A673 (cell line): ENCODE data around the gene ZFAND5. TPM values are rescaled to one million over a fixed set of nuclear protein-coding genes. Genes with fewer than 3 reads are reported as not detected.

Experiments used
- BruUV-seq: library from RNA; stranded (reverse); fragments of 400-500 nt; replicated peaks from 2 replicates; lab custom pipeline; 2021; lab: Mats Ljungman, UMichigan
- CTCF ChIA-PET: fragments of 300-600 bp; sonication (Branson Sonifier 250); formaldehyde crosslinking; loops from one replicate; lab custom pipeline; 2022; ENCODE audit warnings: antibody characterized with exemption; lab: Charles Lee
- POLR2A ChIA-PET: fragments of 300-600 bp; sonication (Branson Sonifier 250); formaldehyde crosslinking; loops from one replicate; lab custom pipeline; 2022; ENCODE audit warnings: antibody characterized with exemption; ENCODE audit not compliant: low non-redundant PET; lab: Charles Lee
- DNase-seq: peaks from one replicate; pipeline ENCODE4 v3.0.0-alpha.2; 2015; ENCODE audit warnings: low spot score
- H3K27ac ChIP-seq: fragments of 200-600 bp; sonication (generic); 2 replicates; pipeline ENCODE4 v1.5.1; 2016; ENCODE audit warnings: mixed run types, low read depth, mild to moderate bottlenecking, mixed read lengths, antibody characterized with exemption, low read length; ENCODE audit not compliant: poor library complexity, severe bottlenecking
- H3K27me3 ChIP-seq: fragments of 200-600 bp; sonication (generic); replicated peaks from 2 replicates; pipeline ENCODE4 v1.6.1; 2017; ENCODE audit warnings: mixed run types, low read depth, mild to moderate bottlenecking, mixed read lengths, antibody characterized with exemption, low read length; ENCODE audit not compliant: insufficient read depth, poor library complexity
- H3K36me3 ChIP-seq: fragments of 200-600 bp; sonication (generic); 2 replicates; pipeline ENCODE4 v1.6.1; 2016; ENCODE audit warnings: mixed run types, mild to moderate bottlenecking, mixed read lengths, antibody characterized with exemption, low read length; ENCODE audit not compliant: insufficient read depth, poor library complexity, severe bottlenecking
- H3K4me1 ChIP-seq: fragments of 200-600 bp; sonication (generic); 2 replicates; pipeline ENCODE4 v1.6.1; 2017; ENCODE audit warnings: mixed run types, mild to moderate bottlenecking, mixed read lengths, antibody characterized with exemption, low read length; ENCODE audit not compliant: insufficient read depth, poor library complexity, severe bottlenecking
- H3K4me3 ChIP-seq: fragments of 200-600 bp; sonication (generic); 2 replicates; pipeline ENCODE4 v1.5.1; 2016; ENCODE audit warnings: low read depth, mixed run types, mild to moderate bottlenecking, mixed read lengths, low read length; ENCODE audit not compliant: poor library complexity, severe bottlenecking
- H3K9me3 ChIP-seq: fragments of 200-600 bp; sonication (generic); 2 replicates; pipeline ENCODE4 v1.6.1; 2016; ENCODE audit warnings: mixed run types, low read depth, mild to moderate bottlenecking, mixed read lengths, antibody characterized with exemption, low read length; ENCODE audit not compliant: poor library complexity, severe bottlenecking
- CTCF ChIP-seq: fragments of 300-800, 200-600 bp; sonication (generic); conservative IDR thresholded peaks from 2 replicates; pipeline ENCODE4 v1.5.1; 2017; ENCODE audit warnings: low read depth, mild to moderate bottlenecking, antibody characterized with exemption, low read length, moderate library complexity, mixed read lengths
- EZH2 ChIP-seq: fragments of 200-600 bp; sonication (generic); IDR thresholded peaks from 2 replicates; pipeline ENCODE4 v1.6.1; 2017; ENCODE audit warnings: borderline replicate concordance, low read depth, mild to moderate bottlenecking, mixed read lengths, antibody characterized with exemption, low read length; ENCODE audit not compliant: poor library complexity, severe bottlenecking
- intact Hi-C: fragments of 100-400 bp; cut with micrococcal nuclease; formaldehyde crosslinking; loops from one replicate; pipeline ENCODE4 v1.10.0; 2022; ENCODE audit not compliant: unreplicated experiment
- total RNA-seq: library from RNA; stranded (reverse); gene quantifications from 2 replicates; pipeline ENCODE4 v1.2.3, GENCODE V29; 2021

ZFAND5 gene
- total RNA-seq, 1 experiment from 2014 or later: 194 TPM

DNA sequence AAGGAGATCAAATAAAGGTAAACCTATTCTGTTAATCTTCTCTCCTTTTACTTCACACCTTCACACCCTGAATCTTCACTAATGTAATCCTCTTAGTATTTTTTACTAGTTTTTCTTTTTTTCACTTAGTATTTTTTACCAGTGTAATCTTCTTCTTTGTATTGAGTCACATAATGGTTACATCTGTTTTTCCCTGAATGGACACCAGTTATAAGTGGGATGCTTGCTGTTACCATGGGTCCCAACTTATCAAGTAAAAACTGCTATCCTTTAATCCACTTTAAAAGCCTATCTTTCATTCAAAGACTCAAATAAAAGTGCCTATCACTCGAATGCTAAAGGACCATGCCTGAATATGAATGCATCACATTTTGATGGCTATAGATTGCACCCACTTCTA, 15.1 kb downstream of the ZFAND5 start:
- no TSS peak for BruUV-seq
- peaks cover 28% of the 10 kb centered on the region for H3K36me3 ChIP-seq
- H3K4me1 ChIP-seq: no peaks in the 10 kb centered on the region
- no peaks in the 10 kb centered on the region for H3K9me3 ChIP-seq
- no peak overlapping the region for H3K4me3 ChIP-seq
- CTCF ChIA-PET: no interaction called here
- H3K27me3 ChIP-seq: no peaks in the 10 kb centered on the region
- no peak overlapping the region for H3K27ac ChIP-seq
- POLR2A ChIA-PET: no interaction called here
- TF ChIP-seq CTCF (no peak), EZH2 (no peak)
- no peak for DNase-seq
- intact Hi-C loops: no loop called here

GRCh38 chr9:72349240-72349639, 15.8 kb downstream of the ZFAND5 start:
- no peak overlapping the region for H3K27ac ChIP-seq
- H3K4me3 ChIP-seq: no peak overlapping the region
- CTCF ChIA-PET: no interaction called here
- H3K27me3 ChIP-seq: no peaks in the 10 kb centered on the region
- POLR2A ChIA-PET: no interaction called here
- no peak for DNase-seq
- intact Hi-C loops: no loop called here
- H3K4me1 ChIP-seq: no peaks in the 10 kb centered on the region
- H3K9me3 ChIP-seq: no peaks in the 10 kb centered on the region
- BruUV-seq: no TSS peak
- TF ChIP-seq CTCF: no peak
- TF ChIP-seq EZH2: no peak
- peaks cover 21% of the 10 kb centered on the region for H3K36me3 ChIP-seq

- Histone ChIP-seq H3K4me1 (no peaks in the 10 kb centered on the region), H3K36me3 (no peaks in the 10 kb centered on the region), H3K27me3 (no peaks in the 10 kb centered on the region), H3K27ac (no peak overlapping the region), H3K9me3 (no peaks in the 10 kb centered on the region), H3K4me3 (no peak overlapping the region)
- CTCF ChIA-PET: no interaction called here
- no TSS peak for BruUV-seq
- POLR2A ChIA-PET: no interaction called here
- DNase-seq: no peak
- intact Hi-C loops: no loop called here
- TF ChIP-seq EZH2 (no peak), CTCF (no peak)
Observed at GRCh38 chr9:72346333-72346732, 18.7 kb downstream of the ZFAND5 start.
